Head of caudate nucleus (tissue), 42 donors: Measurements from ENCODE around the gene GSG1L.

ENCODE experiments used
- DNase-seq, 42 donors: peaks; one replicate each; pipeline versions ENCODE4 v3.0.0 to v3.0.0-alpha.2; 2020 to 2021; ENCODE audit warnings: mixed read lengths in 7 of 42
- intact Hi-C: fragments of 100-400 bp; cut with DNase I; formaldehyde crosslinking; loops from one replicate; pipeline ENCODE4 v1.15.0; 2022

GSG1L gene

DNA sequence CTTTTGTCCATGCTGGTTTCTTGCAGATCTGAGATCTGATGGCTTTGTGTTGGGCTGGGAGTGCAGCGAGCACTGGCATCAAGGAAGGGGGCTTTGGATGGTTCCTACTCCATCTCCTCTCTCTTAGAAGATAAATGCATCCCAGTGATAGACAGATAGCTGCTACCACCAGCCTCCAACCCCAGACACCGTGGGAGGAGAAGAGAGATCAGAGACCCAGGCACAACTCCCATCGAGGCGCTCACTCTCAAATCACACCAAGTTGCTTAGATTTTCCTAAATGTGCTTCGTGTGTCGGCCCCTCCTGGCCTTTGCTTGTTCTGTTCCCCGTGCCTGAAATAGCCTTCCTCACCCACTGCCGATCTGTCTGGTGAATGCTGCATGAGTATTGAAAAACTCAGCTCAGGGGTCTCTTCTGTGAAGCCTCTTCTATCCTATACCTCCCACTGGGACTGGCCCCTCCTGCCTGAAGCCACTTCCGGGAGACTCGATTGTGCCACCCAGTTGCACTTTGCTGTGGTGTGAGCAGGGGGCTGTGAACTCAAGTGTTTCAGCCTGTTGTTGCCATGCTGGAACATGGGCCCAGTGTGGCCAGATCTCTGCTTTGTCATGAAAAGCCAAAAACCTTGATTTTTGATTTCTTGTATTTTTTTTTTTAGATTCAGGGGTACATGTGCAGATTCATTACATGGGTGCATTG, 242.7 kb downstream of the GSG1L start:
- intact Hi-C loops: no loop called here
- peak in 10 of 42 donors; percentile 18 to 62 (median 36) for DNase-seq

DNA sequence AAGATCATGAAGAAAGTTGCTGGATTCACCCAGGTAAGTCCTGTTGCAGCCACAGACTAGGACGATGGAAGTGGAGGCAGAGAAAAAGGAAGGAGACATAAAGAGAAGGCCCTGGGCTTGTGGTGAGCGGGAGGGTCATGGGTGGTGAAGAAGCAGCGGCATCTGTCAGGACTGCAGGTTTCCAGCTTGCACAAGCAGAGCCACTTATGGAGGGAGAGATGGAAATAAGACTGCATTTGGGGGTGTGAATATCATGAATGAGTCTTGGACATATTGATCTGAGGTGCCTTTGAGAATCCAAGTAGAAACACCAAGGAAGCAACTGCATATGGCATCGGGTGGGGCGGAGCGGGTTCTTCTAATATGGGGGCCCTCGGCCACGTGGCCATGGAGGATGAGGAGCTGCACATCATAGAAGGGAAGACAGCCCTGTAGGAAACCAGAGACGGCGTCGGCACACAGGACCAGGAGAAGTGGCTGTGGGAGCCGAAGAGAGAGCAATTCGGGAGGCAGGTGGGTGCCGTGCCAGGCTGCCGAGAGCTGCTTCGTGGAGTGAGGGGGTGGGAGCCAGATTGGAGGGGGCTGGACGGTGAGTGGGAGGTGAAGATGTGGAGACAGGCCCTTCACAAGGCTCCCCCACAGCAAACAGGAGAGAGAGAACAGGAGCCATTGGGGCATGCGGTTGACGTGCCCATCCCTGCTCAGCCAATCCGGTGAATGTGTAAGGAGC, 243.5 kb downstream of the GSG1L start:
- DNase-seq: peak in 37 of 42 donors; percentile 17 to 85 (median 50)
- intact Hi-C loops: no loop called here

DNA sequence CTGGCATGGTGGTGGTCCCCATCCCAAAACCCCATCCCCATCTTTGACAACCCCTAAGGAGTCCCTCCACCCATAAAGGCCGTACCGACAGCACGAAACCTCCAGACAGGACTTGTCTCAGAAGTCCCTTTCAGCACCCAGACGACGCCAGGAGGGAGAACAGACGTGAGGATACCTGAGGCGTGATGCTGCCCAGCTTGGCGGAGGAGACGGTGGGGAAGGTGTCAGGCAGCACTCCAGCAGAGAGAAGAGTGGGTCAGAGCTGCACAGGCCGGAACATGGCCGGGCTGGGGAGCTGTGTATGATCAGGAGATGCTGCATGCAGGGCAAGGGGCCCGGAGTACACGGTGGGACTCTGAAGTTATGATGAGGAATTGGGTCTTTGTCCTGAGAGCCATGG, 244.2 kb downstream of the GSG1L start:
- no peak for DNase-seq
- intact Hi-C loops: no loop called here

DNA sequence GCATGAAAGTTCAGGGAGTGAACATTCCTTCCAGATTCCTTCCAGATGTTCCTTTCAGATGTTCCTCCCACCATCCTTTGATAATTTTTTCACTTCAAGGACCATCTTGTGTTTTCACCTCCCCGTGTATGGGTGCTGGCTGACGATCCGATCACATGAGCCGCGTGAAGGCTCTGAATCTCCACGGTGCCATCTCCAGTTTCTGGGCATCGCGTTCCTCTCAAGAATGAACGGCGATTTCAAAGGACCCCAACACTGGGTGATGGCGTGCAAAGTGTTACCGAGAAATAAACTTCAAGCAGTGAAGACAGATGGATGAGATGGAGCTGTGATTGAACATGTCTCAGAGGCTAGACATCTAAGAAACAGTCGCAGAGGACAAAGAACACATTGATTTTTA, 245.3 kb downstream of the GSG1L start:
- intact Hi-C loops: no loop called here
- peak in 1 of 42 donors; percentile 13 for DNase-seq

DNA sequence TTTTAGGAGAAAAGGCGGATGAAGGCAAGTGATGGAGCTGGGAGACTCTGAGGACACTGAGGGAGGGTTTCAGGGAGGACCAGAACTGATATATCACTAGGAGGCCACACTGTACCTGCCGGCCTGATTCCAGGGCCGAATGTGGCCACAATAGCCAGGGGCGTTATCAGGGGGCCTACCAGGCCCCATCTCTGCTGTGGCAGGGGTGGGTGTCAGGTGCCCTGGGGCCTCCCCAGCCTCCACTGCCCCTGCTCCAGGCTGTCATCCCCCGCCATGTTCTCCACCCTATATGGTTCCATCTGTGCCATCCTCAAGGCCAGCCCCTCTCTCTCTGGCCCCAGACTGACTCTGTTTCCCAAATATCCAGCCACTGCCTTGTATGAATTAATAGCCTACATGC, 246.5 kb downstream of the GSG1L start:
- intact Hi-C loops: no loop called here

DNA sequence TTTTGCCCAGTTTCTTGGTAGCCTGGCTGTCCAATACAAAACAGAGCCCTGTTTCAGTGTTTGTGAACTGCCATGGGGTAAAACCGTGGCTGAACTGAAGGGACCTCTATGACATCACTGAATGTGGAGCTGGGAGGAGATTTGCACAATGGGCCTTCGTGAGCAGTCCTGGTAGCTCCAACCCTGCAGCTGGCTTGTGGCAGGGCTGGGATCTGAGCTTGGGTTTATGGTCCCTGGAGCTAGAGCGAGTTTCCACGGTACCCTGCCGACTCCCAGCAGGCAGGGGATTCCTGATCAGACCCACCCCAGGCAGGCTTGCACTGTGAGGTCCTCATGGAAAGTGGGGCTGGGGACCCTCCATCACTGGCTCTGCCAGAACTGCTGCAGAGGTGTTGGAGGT, 247.0 kb downstream of the GSG1L start:
- DNase-seq: peak in 37 of 42 donors; percentile 14 to 78 (median 50)

More for the DNA sequence above, 246.5 kb downstream of the GSG1L start:
- DNase-seq: no peak

DNA sequence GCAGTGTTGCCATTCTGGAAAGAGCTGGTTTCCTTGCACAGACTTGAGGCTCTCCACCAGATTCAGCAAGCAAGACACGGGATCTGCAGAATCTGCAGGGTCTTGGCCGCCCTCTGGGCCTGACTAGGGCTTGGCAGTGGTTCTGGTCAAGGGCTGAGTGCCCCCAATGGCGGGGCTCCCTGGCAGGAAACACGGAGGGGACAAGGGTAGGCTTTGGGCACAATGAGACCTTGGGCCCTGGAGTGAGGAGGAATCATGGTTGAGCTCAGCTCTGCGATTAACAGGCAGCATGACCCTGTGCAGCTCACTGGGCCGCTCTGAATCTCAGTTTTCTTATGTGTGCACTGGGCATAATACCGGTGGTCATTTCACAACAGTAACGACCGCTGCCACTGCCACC, 249.9 kb downstream of the GSG1L start:
- intact Hi-C loops: no loop called here
- DNase-seq: peak in 6 of 42 donors; percentile 5 to 19 (median 10)

More for the DNA sequence above, 247.0 kb downstream of the GSG1L start:
- intact Hi-C loops: no loop called here

DNA sequence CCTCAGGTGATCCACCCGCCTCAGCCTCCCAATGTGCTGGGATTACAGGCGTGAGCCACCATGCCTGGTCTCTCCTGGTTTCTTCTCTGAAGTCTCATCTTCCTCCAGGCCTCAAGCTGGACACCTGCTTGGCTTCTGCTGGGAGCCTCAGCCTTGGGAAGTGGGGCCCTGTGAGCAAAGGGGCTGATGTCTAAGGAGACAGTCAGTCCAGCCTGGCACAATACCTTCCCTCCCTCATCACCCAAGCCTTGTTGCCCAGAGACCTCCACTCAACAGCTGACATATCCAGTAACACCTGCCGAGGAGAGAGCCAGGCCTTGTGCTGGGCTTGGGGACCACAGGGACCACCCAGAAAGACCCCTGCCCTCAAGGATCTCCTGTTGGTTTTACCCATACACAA, 251.6 kb downstream of the GSG1L start:
- intact Hi-C loops: no loop called here
- DNase-seq: peak in 1 of 42 donors; percentile 5

DNA sequence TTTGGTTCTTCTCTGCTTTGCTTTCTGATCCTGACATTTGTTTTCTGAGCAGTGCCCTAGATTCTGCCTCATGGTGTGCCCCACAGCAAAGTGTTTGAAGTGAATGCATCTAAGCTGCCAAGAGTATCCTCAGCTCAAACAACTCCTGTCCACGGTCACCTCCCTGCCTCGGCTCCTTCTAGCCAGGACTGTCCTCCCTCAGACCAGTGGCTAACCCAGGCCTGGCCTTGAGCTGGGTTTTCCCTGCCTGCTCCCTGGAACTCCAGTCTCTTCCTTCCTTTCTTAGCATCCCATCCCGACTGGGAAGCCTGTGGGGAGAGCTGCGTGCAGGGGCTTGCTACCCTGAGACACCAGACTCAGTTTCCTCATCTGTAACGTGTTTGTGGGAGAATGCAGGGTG, 256.5 kb downstream of the GSG1L start:
- intact Hi-C loops: no loop called here
- no peak for DNase-seq

DNA sequence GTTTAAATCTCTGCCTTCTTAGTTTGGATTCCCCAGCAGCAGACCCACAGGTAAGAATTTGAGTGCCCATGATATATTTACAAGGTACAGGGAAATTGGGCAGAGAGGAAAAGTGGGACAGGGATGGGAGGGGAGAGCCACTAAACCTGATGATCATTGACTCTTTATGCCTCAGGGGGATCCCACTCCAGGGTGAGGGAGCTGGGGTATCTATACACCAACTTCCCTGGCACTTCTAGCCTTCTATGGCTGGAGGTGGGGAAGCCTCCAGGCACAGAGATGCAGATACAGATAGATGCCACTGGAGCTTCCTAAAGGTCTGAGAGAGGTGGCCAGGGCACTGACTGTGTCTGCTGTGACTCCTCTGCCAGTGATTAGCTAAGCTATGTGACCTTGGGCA, 257.1 kb downstream of the GSG1L start:
- intact Hi-C loops: no loop called here
- no peak for DNase-seq

DNA sequence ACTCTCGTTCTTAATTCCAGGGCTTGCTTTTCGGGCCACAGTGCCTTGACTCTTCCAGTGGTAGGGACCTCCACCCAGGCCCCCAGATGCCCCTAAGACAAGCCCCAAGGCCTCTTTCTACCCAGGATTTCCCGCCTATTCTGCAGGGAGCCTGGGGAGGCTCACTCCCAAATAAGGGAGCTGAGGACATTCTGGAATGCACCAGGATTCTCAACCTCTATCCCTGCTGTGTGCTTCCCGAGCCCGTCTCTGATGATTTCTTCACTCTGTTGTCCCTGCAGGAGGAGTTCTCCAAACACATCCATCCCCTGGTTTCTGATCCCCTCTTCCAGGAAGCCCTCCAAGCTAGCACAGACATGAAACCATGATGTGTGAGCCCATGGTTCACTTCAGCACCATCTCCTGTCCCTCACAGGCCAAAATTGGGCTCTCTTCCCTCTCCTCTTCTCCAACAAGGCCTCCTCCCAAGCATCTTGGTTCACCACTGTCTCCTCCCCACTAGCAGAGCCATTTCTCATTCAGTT, 257.6 kb downstream of the GSG1L start:
- intact Hi-C loops: no loop called here
- no peak for DNase-seq

DNA sequence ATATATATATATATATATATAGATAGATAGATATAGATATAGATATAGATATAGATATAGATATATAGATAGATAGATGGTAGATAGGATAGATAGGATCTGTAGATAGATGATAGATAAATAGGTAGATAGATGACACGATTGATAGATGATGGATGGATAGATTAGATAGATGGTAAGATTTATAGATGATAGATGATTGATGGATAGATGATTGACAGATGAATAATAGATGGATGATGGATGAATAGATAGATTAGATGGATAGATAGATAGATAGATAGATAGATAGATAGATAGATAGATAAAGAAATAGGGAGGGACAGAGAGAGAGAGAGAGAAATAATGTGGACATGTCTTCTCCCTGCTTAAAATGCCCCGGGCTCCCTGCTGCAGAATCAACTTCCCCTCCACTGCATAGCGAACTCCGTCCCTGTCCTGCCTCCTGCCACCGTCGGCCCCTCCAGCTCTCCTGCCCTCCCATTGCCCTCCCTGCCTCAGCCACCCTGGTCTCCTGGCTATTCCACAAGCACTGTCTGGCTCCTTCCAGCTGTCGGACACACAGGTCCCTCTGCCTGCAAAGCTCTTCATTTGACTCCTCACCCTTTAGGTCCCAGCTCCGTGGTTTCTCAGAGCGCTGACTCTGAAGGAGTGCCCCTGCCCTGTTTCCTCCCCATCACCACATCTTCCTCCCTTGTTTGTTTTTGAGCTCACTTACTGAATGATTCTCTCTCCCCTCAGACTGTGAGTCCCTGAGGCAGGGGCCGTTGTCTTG, 259.6 kb downstream of the GSG1L start:
- intact Hi-C loops: no loop called here
- no peak for DNase-seq

DNA sequence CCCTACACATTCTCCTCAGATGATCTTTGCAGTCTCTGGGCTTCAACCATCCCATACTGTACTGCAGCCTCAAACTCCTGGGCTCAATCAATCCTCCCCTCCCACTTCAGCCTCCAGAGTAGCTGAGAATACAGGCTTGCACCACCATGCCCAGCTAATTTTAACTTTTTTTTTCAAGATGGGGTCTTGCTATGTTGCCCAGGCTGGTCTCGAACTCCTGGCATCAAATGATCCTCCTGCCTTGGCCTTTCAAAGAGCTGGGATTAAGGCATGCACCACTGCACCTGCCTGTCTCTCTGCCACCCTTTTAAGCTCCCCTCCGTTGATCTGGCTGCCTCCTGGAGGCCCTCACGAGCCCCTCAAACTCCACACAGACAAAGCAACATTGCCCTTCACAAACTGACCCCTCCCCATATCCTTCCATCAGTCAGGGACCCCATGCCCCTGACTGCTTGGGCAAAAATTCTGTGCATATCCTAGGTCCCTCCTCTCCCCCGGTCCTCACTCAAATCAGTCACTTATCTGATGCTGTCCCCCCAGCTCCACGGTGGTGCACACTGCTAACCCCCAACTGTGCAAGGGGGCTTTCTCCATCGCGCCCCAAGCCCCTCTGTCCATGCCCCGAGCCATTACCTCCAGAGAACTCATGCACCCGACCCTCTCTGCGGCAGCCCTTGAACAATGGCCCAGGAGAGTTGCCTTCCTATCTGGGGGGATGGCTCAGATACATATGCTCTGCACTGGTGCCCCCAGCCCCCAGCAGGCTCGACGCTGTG, 260.7 kb downstream of the GSG1L start:
- no peak for DNase-seq
- intact Hi-C loops: no loop called here

DNA sequence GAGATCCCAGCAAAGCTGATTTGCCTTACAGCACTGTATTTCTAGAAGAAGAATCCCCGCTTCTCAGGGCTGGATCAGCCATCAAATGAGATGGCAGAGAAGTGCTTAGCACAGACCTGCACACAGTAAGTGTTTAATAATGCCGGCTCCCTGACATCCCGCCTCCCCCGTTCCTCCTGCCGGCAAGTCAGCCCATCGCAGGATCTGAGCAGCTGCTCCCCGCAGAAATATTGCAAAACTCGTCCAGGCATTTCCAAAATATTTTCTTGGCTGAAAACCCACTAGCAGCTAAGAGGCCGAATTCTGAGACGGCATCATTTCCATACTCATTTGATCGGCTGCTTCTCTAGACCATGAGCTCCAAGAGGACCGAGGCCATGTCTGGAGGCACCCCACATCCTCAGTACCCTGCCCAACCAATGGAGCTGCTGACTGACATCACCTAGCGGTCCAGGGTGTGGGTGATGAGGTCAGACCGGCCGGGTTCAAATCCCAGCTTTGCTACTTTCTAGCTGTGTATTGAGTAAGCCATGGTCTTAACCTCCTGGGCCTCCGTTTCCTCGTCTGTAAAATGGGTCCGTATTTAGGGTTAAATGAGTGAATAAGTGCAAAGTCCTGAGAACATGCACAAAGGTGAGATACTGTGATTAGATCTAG, 262.1 kb downstream of the GSG1L start:
- intact Hi-C loops: no loop called here
- peak in 27 of 42 donors; percentile 30 to 78 (median 54) for DNase-seq

DNA sequence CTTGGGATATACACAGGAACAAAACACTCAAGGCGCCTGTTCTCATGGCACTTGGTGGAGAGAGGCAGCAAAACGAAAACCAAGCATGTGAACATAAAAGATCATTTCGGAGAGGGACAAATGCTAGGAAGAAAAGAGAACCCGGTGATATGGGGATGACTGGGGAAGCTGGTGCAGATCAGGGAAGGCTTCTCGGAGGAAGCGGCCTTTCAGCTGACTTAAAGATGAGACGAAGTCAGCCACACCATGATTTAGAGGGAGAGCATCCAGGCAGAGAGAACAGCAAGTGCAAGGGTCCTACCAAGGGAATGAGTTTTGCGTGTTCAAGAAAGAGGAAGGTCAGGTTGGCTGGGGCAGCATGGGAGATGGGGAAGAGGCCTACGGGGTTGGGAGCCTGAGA, 262.7 kb downstream of the GSG1L start:
- DNase-seq: no peak
- intact Hi-C loops: no loop called here

DNA sequence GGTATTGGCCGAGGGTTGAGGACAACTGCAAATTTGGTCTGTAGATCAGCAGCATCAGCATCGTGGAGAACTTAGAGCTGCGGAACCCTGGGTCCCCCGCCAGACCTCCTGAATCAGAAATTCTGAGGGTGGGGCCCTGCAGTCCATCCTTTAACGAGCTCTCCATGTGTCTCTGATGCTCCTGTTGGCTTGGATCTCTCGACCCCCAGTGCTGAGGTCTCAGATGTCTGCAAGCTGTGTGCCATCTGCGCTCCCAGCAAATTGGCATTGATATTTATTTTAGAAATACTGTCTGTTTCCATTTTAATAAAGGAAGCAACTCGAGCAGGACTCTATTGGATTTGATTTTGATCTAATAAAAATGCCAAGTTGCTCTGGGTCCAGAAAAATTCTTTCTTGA, 263.6 kb downstream of the GSG1L start:
- DNase-seq: no peak
- intact Hi-C loops: no loop called here

DNA sequence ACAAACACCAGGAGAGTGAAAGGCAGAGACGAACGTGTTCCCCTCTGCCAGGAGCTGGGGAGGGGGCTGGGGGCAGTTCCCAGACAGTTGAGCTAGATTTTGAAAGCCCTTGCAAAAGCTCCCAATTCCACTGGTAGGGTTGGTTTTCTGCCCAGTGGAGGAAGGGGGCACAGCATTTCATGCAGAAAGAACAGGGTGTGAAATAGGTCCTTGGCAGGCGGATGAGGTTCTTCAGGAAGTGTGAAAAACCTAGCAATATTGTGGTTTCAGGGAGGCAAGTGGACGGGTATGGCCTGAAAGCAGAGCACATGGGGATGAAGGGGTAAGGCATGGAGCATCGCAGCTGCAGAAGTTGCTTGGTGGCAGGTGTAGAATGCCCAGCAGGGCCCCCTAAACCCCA, 265.3 kb downstream of the GSG1L start:
- DNase-seq: peak in 13 of 42 donors; percentile 27 to 62 (median 47)
- intact Hi-C loops: no loop called here

DNA sequence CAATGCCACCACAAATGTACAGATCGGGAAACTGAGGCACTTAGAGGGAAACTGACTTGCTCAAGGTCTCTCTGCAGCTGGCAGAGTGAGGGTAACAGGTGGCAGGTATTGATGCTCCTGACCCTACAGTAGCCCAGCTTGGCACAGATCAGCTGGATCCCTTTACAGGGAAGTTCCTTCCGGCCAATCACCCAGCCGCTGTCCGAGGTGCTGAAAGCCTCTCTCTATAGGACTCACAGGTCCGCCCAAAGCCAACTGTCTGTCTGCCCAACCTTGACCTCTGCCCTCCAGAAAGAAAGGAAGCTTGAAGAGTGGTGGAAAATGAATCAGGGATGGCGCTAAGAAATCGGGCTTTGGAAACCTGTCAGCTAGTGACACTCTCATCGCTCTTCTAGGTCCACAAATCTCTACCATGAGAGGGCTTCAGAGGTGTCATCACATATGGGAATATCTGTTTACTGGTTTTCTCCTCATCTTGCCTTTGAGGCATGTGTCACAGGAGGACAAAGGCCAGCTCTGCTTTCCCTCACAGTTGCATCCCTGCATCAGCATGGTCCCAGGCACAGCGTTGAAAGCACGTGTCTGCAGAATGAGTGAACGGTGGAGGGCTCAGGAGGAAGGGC, 267.4 kb downstream of the GSG1L start:
- intact Hi-C loops: no loop called here
- peak in 3 of 42 donors; percentile 18 to 66 (median 42) for DNase-seq
